MG63 (cell line): ENCODE results near the gene ATP4A. TPM values are rescaled to one million over a fixed set of nuclear protein-coding genes. Genes with fewer than 3 reads are reported as not detected.

ENCODE experiments used
- total RNA-seq: library from RNA; depleted of rRNA; stranded (reverse); fragments of >200 nt; shearing (Covaris generic); gene quantifications from 2 replicates; pipeline ENCODE4 v1.2.3, GENCODE V29; 2014; ENCODE audit warnings: low replicate concordance; rRNA removed

Gene ATP4A
- total RNA-seq, 1 experiment from 2014 or later = not detected

Other genes with a start within 250 kb of the ATP4A start
- not detected in 2 replicates for gene CD22, start 234.5 kb downstream of the ATP4A start, total RNA-seq
- not detected in 2 replicates for gene FFAR1, start 215.8 kb downstream of the ATP4A start, total RNA-seq
- not detected in 2 replicates for gene FFAR3, start 205.2 kb downstream of the ATP4A start, total RNA-seq
- not detected in 2 replicates for gene GPR42, start 192.6 kb downstream of the ATP4A start, total RNA-seq
- gene FFAR2, start 115.4 kb downstream of the ATP4A start, total RNA-seq = not detected in 2 replicates
- not detected in 2 replicates for gene KRTDAP, start 73.2 kb downstream of the ATP4A start, total RNA-seq
- gene DMKN, start 50.0 kb downstream of the ATP4A start, total RNA-seq = not detected in 2 replicates
- 0.30 TPM in 1 of 2 replicates, not detected in the other for gene SBSN, start 35.3 kb downstream of the ATP4A start, total RNA-seq
- gene GAPDHS, start 30.2 kb downstream of the ATP4A start, total RNA-seq = not detected in 2 replicates
- 180 and 203 TPM in 2 replicates for gene TMEM147, start 18.0 kb downstream of the ATP4A start, total RNA-seq
- gene PMIS2, start 22.5 kb upstream of the ATP4A start, total RNA-seq = not detected in 2 replicates
- 12.8 and 18.2 TPM in 2 replicates for gene HAUS5, start 49.1 kb upstream of the ATP4A start, total RNA-seq
- 103 and 144 TPM in 2 replicates for gene RBM42, start 65.4 kb upstream of the ATP4A start, total RNA-seq
- gene ETV2, start 78.1 kb upstream of the ATP4A start, total RNA-seq = not detected in 2 replicates
- 377 and 417 TPM in 2 replicates for gene COX6B1, start 84.7 kb upstream of the ATP4A start, total RNA-seq
- gene UPK1A, start 102.9 kb upstream of the ATP4A start, total RNA-seq = not detected in 2 replicates
- gene ZBTB32, start 140.9 kb upstream of the ATP4A start, total RNA-seq = not detected in 2 replicates
- gene KMT2B, start 154.3 kb upstream of the ATP4A start, total RNA-seq = 2.3 and 6.0 TPM in 2 replicates
- gene IGFLR1, start 178.8 kb upstream of the ATP4A start, total RNA-seq = 0.27 and 2.4 TPM in 2 replicates
- gene U2AF1L4, start 181.8 kb upstream of the ATP4A start, total RNA-seq = 16.3 and 19.8 TPM in 2 replicates
- gene PSENEN, start 182.0 kb upstream of the ATP4A start, total RNA-seq = 37.6 and 76.2 TPM in 2 replicates
- gene LIN37, start 184.9 kb upstream of the ATP4A start, total RNA-seq = 2.4 and 4.1 TPM in 2 replicates
- not detected in 2 replicates for gene HSPB6, start 193.4 kb upstream of the ATP4A start, total RNA-seq
- 0.47 and 8.9 TPM in 2 replicates for gene PROSER3, start 194.5 kb upstream of the ATP4A start, total RNA-seq
- gene ARHGAP33, start 211.9 kb upstream of the ATP4A start, total RNA-seq = 0.42 and 1.6 TPM in 2 replicates
- gene PRODH2, start 249.2 kb upstream of the ATP4A start, total RNA-seq = not detected in 2 replicates